ENCODE measurements around the gene SASH1. TPM values are rescaled to one million over a fixed set of nuclear protein-coding genes. Genes with fewer than 3 reads are reported as not detected.

The SASH1 gene
- total and polyA plus RNA-seq, 2 of the 8 experiments (the other 6 are each of a cell fraction or from before 2014, with no cell fraction given), result 6.0 to 20.2 TPM

GRCh38 chr6:148415511-148416260, 73.0 kb downstream of the SASH1 start (continued):
- TF ChIP-seq SIN3A (conservative IDR thresholded peaks at IDR 0.05 in 1 of 2, IDR thresholded peaks at IDR 0.05 in 1 of 2; ENCODE audit: low read depth in 1 of 2, low read length in 2 of 2), result no peak
- TF ChIP-seq CHD1 (IDR thresholded peaks at IDR 0.05; ENCODE audit: low read depth, low read length), result no peak

Data from H1 (cell line).